ENCODE results near the gene RAD17.
A peak's percentile ranks its signal among the peaks of the same experiment; 100 is the strongest.
"Not testable (repeated sequence)": the region's sequence is repeated elsewhere in the genome, so short reads cannot be mapped to it uniquely, and the experiment has no call there.

RAD17 gene

GRCh38 chr5:69369340-69370121 is at the start of gene RAD17, which contains the start of the genes AK6 and TAF9:
Gene RAD17 (plus strand): TSS chr5:69369818. CDS start chr5:69372209, 2,391 bp downstream.
Gene AK6 (minus strand): TSS chr5:69369520. CDS start chr5:69369490, 30 bp downstream.
Gene TAF9 (minus strand): TSS chr5:69369520. CDS start chr5:69365737, 3,783 bp downstream.
- peak; percentile 91 for DNase-seq

GRCh38 chr5:69326365-69326764 is 43.3 kb upstream of the RAD17 start:
- no peak for DNase-seq

- no peak for DNase-seq
Measured at GRCh38 chr5:69329905-69330489, 39.6 kb upstream of the RAD17 start.

GRCh38 chr5:69331528-69332445 is 37.8 kb upstream of the RAD17 start:
- peak; percentile 12 for DNase-seq

- not testable (repeated sequence) for DNase-seq
Measured at GRCh38 chr5:69333668-69334315, 35.8 kb upstream of the RAD17 start.

- DNase-seq = peak; percentile 58
Measured at GRCh38 chr5:69334793-69335268, 34.8 kb upstream of the RAD17 start.

- DNase-seq = no peak
Measured at GRCh38 chr5:69335341-69335935, 34.2 kb upstream of the RAD17 start.

- DNase-seq = no peak
Measured at GRCh38 chr5:69341520-69342161, 28.0 kb upstream of the RAD17 start.

- DNase-seq = no peak
Measured at GRCh38 chr5:69343083-69343482, 26.5 kb upstream of the RAD17 start.

- no peak for DNase-seq
Measured at GRCh38 chr5:69350664-69351063, 19.0 kb upstream of the RAD17 start.

GRCh38 chr5:69359699-69360098 is 9.9 kb upstream of the RAD17 start:
- no peak for DNase-seq

- no peak for DNase-seq
Measured at GRCh38 chr5:69360442-69360841, 9.2 kb upstream of the RAD17 start.

- DNase-seq = no peak
Measured at GRCh38 chr5:69364414-69364813, 5.2 kb upstream of the RAD17 start.

- no peak for DNase-seq
Measured at GRCh38 chr5:69364850-69365249, 4.8 kb upstream of the RAD17 start.

- no peak for DNase-seq
Measured at GRCh38 chr5:69367697-69368279, 1.8 kb upstream of the RAD17 start.

- no peak for DNase-seq
Measured at GRCh38 chr5:69368458-69369339, 919 bp upstream of the RAD17 start.

- DNase-seq = not testable (repeated sequence)
Measured at GRCh38 chr5:69370335-69370734, 717 bp downstream of the RAD17 start.

GRCh38 chr5:69372394-69372793 is 2.8 kb downstream of the RAD17 start:
- DNase-seq = no peak

- DNase-seq = no peak
Measured at GRCh38 chr5:69374911-69375446, 5.4 kb downstream of the RAD17 start.

- DNase-seq = no peak
Measured at GRCh38 chr5:69378376-69378775, 8.8 kb downstream of the RAD17 start.
